ENCODE results near the gene DUSP3. TPM values are rescaled to one million over a fixed set of nuclear protein-coding genes. Genes with fewer than 3 reads are reported as not detected.

The DUSP3 gene
- polyA plus RNA-seq, 3 donors = 25.2 to 52.0 (median 36.2) TPM

GRCh38 chr17:43774304-43775250 is 4.2 kb downstream of the DUSP3 start:
- WGBS, 3 donors = 88 to 91% (median 90%) methylated on average over 16 of the region's 16 CpGs
- H3K27ac ChIP-seq (ENCODE audit: low read depth, low read length) = no peak overlapping the region

GRCh38 chr17:43772877-43773648 is 5.7 kb downstream of the DUSP3 start:
- no peak overlapping the region for H3K27ac ChIP-seq (ENCODE audit: low read depth, low read length)
- WGBS, 3 donors = 55 to 81% (median 55%) methylated on average over 10 of the region's 10 CpGs

DNA sequence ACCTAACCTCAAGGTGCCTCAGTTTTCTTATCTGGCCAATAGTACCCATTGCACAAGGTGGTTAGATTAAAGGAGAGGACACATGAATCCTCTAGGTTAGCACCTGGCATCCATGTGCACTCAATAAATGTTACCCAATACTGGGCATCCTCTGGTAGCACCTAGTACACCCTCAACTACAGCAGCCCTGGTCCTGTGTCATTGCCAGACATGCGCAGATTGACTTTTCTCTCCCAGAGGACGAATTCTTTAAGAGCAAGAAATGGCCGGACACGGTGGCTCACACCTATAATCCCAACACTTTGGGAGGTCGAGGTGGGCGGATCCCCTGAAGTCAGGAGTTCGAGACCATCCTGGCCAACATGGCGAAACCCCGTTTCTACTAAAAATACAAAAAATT is 7.3 kb downstream of the DUSP3 start:
- WGBS, 3 donors = 88 to 95% (median 94%) methylated on average over 9 of the region's 9 CpGs

DNA sequence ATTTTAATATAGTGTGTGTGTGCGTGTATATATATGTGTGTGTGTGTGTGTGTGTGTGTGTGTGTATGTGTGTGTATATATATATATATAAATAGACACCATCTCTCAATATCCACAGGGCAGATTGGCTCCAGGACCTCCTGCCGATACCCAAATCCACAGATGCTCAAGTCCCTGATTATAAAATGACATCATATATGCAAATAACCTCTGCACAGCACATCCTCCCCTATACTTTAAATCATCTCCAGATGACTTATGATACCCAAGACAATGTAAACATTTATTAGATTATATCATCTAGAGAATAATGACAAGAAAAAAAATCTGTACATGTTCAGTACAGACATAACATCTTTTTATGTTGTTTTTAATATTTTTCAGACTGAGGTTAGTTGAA is 7.8 kb downstream of the DUSP3 start:
- no peak overlapping the region for H3K27ac ChIP-seq (ENCODE audit: low read depth, low read length)
- 86 to 96% (median 90%) methylated on average over 2 of the region's 2 CpGs for WGBS, 3 donors

More for the DNA sequence above, 7.3 kb downstream of the DUSP3 start:
- H3K27ac ChIP-seq (ENCODE audit: low read depth, low read length) = no peak overlapping the region

- 94 to 97% (median 95%) methylated on average over 11 of the region's 11 CpGs for WGBS, 3 donors
- no peak overlapping the region for H3K27ac ChIP-seq (ENCODE audit: low read depth, low read length)
Observed at GRCh38 chr17:43769859-43770258, 8.9 kb downstream of the DUSP3 start.

DNA sequence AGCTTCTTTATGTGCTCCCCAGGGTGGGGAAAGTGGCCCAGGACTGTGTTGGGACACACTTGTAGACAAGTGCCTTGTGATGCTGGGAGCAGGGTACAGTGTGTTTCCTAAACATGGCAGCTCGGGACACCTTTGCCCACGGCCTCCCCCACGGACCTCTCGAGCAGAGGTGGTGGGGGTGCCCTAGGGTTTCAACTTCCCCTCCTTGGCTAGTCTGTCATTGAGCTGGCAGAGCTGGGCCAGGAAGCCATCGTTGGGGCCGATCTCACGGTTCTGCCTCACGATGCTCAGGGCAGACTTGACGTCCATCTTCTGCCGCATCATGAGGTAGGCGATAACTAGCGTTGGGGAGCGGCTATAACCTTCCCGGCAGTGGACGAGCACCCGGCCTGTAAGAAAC is 9.4 kb downstream of the DUSP3 start:
- 78 to 88% (median 81%) methylated on average over 16 of the region's 16 CpGs for WGBS, 3 donors
- no peak overlapping the region for H3K27ac ChIP-seq (ENCODE audit: low read depth, low read length)

DNA sequence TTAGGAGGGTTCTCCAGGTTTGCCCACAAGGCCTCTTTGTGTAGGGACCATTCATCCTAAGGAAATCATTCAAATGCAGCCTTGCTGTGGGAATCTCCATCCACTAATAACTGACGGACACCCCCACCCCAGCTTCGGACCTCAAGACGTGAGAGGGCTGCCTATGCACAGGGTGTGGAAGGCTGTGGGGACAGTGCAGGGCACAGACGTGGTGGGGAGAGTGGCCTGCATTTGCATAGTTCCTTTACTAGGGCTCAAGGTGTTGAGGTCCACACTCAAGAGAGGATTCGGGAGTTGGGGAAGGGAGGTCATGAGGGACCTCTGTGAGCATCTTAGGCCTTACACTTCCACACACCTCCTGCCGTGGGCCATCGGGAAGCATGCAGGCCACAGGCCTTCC is 9.8 kb downstream of the DUSP3 start:
- 86 to 95% (median 91%) methylated on average over 7 of the region's 7 CpGs for WGBS, 3 donors
- H3K27ac ChIP-seq (ENCODE audit: low read depth, low read length) = no peak overlapping the region

DNA sequence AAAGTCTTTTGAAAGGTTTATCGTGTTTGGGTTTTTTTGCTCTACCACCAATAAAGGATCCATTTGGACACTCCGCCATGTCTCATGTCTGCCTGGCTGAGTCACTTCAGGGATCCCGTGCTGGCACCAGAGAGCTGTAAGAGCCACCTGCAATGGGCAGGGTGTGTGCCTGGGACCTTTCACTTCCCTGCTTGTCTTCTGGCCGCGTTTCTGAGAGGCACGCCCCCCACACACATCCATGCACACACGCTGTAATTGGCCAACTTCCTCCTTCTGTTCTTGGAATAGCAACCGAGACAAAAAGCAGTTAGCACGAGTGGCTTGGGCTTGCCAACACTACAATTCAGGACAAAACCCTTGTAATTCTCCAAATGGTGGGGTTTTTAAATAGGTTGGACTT is 10.4 kb downstream of the DUSP3 start:
- 20 to 64% (median 29%) methylated on average over 9 of the region's 9 CpGs for WGBS, 3 donors
- no peak overlapping the region for H3K27ac ChIP-seq (ENCODE audit: low read depth, low read length)

- no peak overlapping the region for H3K27ac ChIP-seq (ENCODE audit: low read depth, low read length)
- WGBS, 3 donors = 65 to 77% (median 72%) methylated on average over 5 of the region's 5 CpGs
Observed at GRCh38 chr17:43767713-43768059, 11.1 kb downstream of the DUSP3 start.

- 83 to 89% (median 84%) methylated on average over 6 of the region's 6 CpGs for WGBS, 3 donors
- H3K27ac ChIP-seq (ENCODE audit: low read depth, low read length) = no peak overlapping the region
Observed at GRCh38 chr17:43767053-43767712, 11.6 kb downstream of the DUSP3 start.

DNA sequence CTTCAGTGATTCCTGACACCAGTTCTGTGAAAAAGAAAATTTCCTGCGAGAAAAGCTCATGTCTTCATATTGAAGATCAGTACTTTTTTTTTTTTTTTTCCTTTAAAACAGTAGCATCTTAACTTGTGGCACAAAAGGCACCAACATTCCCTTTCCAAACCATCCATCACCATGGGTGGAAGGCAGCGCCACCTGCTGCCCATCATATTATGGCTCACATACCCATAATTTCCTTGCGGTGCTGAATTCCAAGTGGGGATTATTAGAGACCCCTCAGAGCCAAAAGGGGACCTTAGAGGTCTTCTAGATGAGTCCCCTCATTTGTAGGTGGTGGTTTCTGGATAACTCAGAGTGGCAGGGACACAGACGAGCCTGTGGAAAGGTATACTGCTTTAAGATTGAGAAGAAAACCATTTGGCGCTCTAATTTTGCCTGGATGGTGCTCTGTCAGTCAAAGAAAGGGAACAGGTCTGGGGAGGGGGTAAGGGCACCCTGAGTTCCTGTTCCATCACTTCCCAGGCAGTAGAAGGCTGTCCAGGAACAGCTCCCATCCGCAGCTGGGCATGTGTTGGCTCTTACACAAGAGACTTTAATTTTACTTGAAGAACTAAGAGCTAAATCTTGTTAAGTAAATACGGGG is 12.2 kb downstream of the DUSP3 start:
- H3K27ac ChIP-seq (ENCODE audit: low read depth, low read length) = no peak overlapping the region
- WGBS, 3 donors = 55 to 66% (median 61%) methylated on average over 7 of the region's 7 CpGs

DNA sequence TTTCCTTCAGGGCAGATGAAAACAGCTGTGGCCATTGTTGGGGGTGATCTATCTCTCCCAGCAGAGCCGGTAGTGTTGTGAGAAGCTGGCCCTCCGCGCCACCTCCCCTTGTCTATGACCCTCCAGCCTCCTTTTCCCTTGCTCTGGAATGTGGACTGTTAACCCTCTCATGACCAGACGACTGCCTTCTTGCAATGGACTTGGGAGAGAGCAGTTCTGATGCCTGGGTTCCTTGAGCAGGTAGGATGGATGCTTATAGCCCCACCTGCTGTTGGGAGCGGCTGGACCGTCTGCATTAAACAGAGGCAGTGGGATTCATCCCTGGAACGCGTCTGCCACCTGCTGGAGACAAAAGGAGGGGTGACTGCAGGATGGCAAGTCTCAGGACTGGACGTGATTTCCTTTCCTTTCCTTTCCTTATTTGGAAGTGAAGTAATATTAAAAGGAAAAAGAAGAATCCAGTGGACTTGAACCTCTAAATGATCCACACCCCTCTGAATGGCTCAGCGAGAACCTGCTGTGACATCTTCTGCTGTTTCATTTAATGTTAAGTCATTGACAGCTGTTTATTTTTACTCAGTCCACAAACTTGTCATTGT is 18.4 kb downstream of the DUSP3 start:
- no peak overlapping the region for H3K27ac ChIP-seq (ENCODE audit: low read depth, low read length)
- 6 to 14% (median 11%) methylated on average over 10 of the region's 10 CpGs for WGBS, 3 donors

DNA sequence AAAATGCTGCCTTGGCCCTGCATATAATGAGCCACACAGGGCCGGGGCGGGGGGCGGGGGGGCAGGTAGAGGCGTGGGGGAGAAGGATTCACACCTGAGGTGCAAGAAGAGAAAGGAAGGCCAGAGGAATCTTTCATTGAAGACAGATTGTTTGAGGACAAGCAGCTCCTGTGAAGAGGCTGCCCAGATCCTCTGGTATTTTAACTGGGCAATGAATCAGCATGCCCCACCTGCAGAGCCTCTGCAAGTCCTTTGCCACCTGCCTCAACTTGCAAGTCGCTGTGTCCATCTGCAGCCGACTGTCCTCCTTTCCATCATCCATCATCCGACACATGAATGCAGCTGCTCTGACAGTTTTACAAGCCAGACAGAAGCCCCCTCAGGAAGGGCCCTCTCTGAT is 18.9 kb downstream of the DUSP3 start:
- WGBS, 3 donors = 47 to 64% (median 61%) methylated on average over 7 of the region's 7 CpGs

DNA sequence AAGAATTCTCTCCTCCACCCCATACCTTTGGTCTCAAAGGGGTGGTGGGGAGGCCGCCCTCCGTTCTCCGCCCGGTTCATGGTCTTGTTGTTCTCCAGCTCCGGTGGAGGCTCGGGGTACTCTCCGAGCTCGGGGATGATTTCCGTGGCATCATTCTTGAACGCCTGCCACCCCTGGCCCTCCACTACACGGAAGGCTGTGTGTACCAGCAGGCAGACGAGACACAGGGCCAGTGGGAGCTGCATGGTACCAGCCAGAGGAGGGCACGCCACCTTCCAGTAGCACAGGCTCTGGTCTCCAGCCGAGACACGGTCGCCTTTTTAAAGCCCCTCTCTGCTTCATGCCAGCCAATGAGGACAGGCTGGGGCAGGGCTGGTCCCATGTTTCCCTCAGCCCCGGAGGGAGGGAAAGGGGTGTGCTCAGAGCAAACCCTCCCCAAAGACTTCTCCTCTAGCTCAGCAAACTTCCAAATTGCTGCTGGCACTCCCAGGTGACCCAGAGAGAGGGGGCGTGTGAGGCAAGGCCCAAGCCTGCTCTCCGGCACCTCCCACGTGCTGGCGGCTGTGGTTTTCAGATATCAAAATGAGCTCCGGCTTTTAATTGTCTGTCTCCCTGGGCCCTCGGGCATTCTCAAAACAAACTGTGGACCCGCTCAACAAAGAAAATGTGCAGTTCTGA is 20.1 kb downstream of the DUSP3 start, which contains the start of gene SOST:
TSS of gene SOST (minus strand) at position 295 of the 678 bp plus-strand sequence. CDS start at position 245, 50 bp downstream.
- H3K27ac ChIP-seq (ENCODE audit: low read depth, low read length) = no peak within 1 kb of the TSS

More for the DNA sequence above, 18.9 kb downstream of the DUSP3 start:
- no peak overlapping the region for H3K27ac ChIP-seq (ENCODE audit: low read depth, low read length)

GRCh38 chr17:43758086-43758485 is 20.7 kb downstream of the DUSP3 start:
- no peak overlapping the region for H3K27ac ChIP-seq (ENCODE audit: low read depth, low read length)
- WGBS, 3 donors = 53 to 89% (median 84%) methylated on average over 6 of the region's 6 CpGs

More for the DNA sequence above, 20.1 kb downstream of the DUSP3 start, which contains the start of gene SOST:
- WGBS, 3 donors = 80 to 88% (median 83%) methylated on average over 24 of the region's 24 CpGs

DNA sequence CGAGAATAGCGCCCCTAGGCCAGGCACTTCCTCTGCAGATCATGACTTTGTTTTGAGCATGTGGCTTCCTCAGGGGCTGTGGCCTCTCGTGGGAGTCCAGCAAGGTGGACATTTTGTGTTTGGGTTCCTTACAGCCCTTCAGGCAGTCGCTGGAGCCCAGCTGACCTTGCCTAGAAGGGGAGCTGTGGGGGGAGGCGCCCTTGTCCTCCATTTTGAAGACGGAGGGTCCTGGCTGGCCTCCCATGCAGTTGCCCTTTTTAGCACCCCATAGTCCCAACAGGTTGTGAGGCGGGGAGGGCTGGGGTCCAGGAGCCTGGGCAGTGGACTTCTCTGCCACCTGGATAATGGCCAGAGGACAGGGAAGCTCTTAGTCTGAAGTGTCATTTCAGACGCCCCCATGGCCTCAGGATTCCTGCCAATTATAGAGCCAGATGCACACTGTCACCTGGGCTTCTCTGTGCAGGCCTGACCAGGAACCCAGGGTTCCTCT is 21.6 kb downstream of the DUSP3 start:
- WGBS, 3 donors = 81 to 87% (median 83%) methylated on average over 8 of the region's 8 CpGs
- H3K27ac ChIP-seq (ENCODE audit: low read depth, low read length) = no peak overlapping the region

GRCh38 chr17:43756201-43756600 is 22.6 kb downstream of the DUSP3 start:
- 80 to 89% (median 82%) methylated on average over 6 of the region's 6 CpGs for WGBS, 3 donors
- no peak overlapping the region for H3K27ac ChIP-seq (ENCODE audit: low read depth, low read length)

Measured in adipose tissue (tissue), 3 donors.